ENCODE results near the gene TM2D3. TPM values are rescaled to one million over a fixed set of nuclear protein-coding genes. Genes with fewer than 3 reads are reported as not detected.

The TM2D3 gene
- total and polyA plus RNA-seq, 4 donors: 22.0 to 44.1 (median 37.9) TPM

DNA sequence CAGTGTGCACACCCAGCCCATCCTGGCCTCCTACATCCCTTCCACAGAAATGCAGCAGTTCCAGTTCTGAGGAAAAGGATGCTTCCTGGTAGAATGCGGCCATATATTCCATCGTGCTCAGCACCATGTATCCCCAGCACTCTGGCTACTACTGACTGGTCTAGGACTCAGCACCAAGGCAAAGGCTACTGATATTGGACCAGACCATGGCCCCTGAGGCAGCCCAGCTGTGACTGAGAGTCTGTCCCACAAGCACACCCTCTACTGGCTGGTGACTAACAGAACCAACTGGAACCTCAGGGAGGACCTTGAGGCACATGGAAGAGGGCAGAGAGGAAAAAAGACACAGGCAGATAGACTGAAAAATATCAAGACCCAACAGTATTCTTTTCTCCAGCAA, 42.1 kb upstream of the TM2D3 start:
- WGBS: 97% methylated on average over 2 of the region's 2 CpGs
- DNase-seq (ENCODE audit: low spot score): no peak
- H3K36me3 ChIP-seq (ENCODE audit: control insufficient read depth in 4 of 4, insufficient read depth in 3 of 4, low read depth in 1 of 4, low read length in 3 of 4): peaks cover 7 to 46% (median 29%) of the 10 kb centered on the region in 4 donors
- no peaks in the 10 kb centered on the region for H3K27me3 ChIP-seq (ENCODE audit: control insufficient read depth in 4 of 4, insufficient read depth in 4 of 4, low read length in 3 of 4)
- H3K4me3 ChIP-seq (ENCODE audit: low read depth in 1 of 3, low read length in 3 of 3): no peak overlapping the region
- TF ChIP-seq RAD21 (IDR thresholded peaks at IDR 0.05): no peak
- no peak for TF ChIP-seq RXRA (IDR thresholded peaks at IDR 0.05)
- TF ChIP-seq GABPA (IDR thresholded peaks at IDR 0.05 in 1 of 2, conservative IDR thresholded peaks at IDR 0.05 in 1 of 2): no peak
- TF ChIP-seq, protein P1, sequence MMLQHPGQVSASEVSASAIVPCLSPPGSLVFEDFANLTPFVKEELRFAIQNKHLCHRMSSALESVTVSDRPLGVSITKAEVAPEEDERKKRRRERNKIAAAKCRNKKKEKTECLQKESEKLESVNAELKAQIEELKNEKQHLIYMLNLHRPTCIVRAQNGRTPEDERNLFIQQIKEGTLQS (IDR thresholded peaks at IDR 0.05): no peak
- TF ChIP-seq HNF4A (conservative IDR thresholded peaks at IDR 0.05): no peak
- TF ChIP-seq HNF4G (IDR thresholded peaks at IDR 0.05): no peak
- TF ChIP-seq FOXA1 (IDR thresholded peaks at IDR 0.05): no peak
- no peak for TF ChIP-seq YY1 (IDR thresholded peaks at IDR 0.05)
- no peak for TF ChIP-seq EGR1 (IDR thresholded peaks at IDR 0.05; ENCODE audit: low read depth in 2 of 2)
- TF ChIP-seq FOXA2 (IDR thresholded peaks at IDR 0.05): no peak
- TF ChIP-seq, protein P2, sequence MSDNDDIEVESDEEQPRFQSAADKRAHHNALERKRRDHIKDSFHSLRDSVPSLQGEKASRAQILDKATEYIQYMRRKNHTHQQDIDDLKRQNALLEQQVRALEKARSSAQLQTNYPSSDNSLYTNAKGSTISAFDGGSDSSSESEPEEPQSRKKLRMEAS (IDR thresholded peaks at IDR 0.05): no peak
- TF ChIP-seq, protein P3, sequence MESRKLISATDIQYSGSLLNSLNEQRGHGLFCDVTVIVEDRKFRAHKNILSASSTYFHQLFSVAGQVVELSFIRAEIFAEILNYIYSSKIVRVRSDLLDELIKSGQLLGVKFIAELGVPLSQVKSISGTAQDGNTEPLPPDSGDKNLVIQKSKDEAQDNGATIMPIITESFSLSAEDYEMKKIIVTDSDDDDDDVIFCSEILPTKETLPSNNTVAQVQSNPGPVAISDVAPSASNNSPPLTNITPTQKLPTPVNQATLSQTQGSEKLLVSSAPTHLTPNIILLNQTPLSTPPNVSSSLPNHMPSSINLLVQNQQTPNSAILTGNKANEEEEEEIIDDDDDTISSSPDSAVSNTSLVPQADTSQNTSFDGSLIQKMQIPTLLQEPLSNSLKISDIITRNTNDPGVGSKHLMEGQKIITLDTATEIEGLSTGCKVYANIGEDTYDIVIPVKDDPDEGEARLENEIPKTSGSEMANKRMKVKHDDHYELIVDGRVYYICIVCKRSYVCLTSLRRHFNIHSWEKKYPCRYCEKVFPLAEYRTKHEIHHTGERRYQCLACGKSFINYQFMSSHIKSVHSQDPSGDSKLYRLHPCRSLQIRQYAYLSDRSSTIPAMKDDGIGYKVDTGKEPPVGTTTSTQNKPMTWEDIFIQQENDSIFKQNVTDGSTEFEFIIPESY (IDR thresholded peaks at IDR 0.05): no peak
- no peak for TF ChIP-seq NR2F2 (IDR thresholded peaks at IDR 0.05)
- TF ChIP-seq JUND (IDR thresholded peaks at IDR 0.05): no peak
- TF ChIP-seq TAF1 (conservative IDR thresholded peaks at IDR 0.05): no peak
- no peak for TF ChIP-seq SP1 (IDR thresholded peaks at IDR 0.05)
- TF ChIP-seq, protein P4, sequence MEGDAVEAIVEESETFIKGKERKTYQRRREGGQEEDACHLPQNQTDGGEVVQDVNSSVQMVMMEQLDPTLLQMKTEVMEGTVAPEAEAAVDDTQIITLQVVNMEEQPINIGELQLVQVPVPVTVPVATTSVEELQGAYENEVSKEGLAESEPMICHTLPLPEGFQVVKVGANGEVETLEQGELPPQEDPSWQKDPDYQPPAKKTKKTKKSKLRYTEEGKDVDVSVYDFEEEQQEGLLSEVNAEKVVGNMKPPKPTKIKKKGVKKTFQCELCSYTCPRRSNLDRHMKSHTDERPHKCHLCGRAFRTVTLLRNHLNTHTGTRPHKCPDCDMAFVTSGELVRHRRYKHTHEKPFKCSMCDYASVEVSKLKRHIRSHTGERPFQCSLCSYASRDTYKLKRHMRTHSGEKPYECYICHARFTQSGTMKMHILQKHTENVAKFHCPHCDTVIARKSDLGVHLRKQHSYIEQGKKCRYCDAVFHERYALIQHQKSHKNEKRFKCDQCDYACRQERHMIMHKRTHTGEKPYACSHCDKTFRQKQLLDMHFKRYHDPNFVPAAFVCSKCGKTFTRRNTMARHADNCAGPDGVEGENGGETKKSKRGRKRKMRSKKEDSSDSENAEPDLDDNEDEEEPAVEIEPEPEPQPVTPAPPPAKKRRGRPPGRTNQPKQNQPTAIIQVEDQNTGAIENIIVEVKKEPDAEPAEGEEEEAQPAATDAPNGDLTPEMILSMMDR (IDR thresholded peaks at IDR 0.05; ENCODE audit: low read depth, low read length, missing input control): no peak
- TF ChIP-seq, protein P5, sequence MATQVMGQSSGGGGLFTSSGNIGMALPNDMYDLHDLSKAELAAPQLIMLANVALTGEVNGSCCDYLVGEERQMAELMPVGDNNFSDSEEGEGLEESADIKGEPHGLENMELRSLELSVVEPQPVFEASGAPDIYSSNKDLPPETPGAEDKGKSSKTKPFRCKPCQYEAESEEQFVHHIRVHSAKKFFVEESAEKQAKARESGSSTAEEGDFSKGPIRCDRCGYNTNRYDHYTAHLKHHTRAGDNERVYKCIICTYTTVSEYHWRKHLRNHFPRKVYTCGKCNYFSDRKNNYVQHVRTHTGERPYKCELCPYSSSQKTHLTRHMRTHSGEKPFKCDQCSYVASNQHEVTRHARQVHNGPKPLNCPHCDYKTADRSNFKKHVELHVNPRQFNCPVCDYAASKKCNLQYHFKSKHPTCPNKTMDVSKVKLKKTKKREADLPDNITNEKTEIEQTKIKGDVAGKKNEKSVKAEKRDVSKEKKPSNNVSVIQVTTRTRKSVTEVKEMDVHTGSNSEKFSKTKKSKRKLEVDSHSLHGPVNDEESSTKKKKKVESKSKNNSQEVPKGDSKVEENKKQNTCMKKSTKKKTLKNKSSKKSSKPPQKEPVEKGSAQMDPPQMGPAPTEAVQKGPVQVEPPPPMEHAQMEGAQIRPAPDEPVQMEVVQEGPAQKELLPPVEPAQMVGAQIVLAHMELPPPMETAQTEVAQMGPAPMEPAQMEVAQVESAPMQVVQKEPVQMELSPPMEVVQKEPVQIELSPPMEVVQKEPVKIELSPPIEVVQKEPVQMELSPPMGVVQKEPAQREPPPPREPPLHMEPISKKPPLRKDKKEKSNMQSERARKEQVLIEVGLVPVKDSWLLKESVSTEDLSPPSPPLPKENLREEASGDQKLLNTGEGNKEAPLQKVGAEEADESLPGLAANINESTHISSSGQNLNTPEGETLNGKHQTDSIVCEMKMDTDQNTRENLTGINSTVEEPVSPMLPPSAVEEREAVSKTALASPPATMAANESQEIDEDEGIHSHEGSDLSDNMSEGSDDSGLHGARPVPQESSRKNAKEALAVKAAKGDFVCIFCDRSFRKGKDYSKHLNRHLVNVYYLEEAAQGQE (IDR thresholded peaks at IDR 0.05): no peak
- no peak overlapping the region for H3K27ac ChIP-seq (ENCODE audit: low read depth in 1 of 2, low read length in 2 of 2)
- H3K9ac ChIP-seq (ENCODE audit: low read depth in 1 of 2, low read length in 2 of 2): no peak overlapping the region
- H3K9me3 ChIP-seq (ENCODE audit: control insufficient read depth in 4 of 4, low read length in 3 of 4): no peaks in the 10 kb centered on the region
- H3K4me1 ChIP-seq (ENCODE audit: control insufficient read depth in 4 of 4, insufficient read depth in 4 of 4, low read length in 3 of 4): no peaks in the 10 kb centered on the region
